HG03139 (cell line): ENCODE measurements around the gene GPR107.

Experiments
- ATAC-seq: cut with Tn5 transposase; IDR thresholded peaks from one replicate; pipeline ENCODE4 v1.9.1; 2021; ENCODE audit not compliant: unreplicated experiment

The GPR107 gene

GRCh38 chr9:130155647-130156046 is 101.9 kb downstream of the GPR107 start:
- ATAC-seq, result no peak

- no peak for ATAC-seq
Observed at GRCh38 chr9:130156672-130157071, 103.0 kb downstream of the GPR107 start.

- ATAC-seq, result no peak
Observed at GRCh38 chr9:130157079-130157478, 103.4 kb downstream of the GPR107 start.

GRCh38 chr9:130158001-130158400 is 104.3 kb downstream of the GPR107 start:
- no peak for ATAC-seq

GRCh38 chr9:130159057-130159456 is 105.4 kb downstream of the GPR107 start:
- ATAC-seq, result no peak

GRCh38 chr9:130159915-130160670 is 106.4 kb downstream of the GPR107 start:
- ATAC-seq, result no peak

GRCh38 chr9:130160862-130161470 is 107.3 kb downstream of the GPR107 start:
- no peak for ATAC-seq

- ATAC-seq, result no peak
Observed at GRCh38 chr9:130165579-130165978, 111.9 kb downstream of the GPR107 start.

- no peak for ATAC-seq
Observed at GRCh38 chr9:130166399-130166798, 112.7 kb downstream of the GPR107 start.

GRCh38 chr9:130167927-130168326 is 114.2 kb downstream of the GPR107 start:
- ATAC-seq, result no peak

- ATAC-seq, result no peak
Observed at GRCh38 chr9:130171226-130172148, 117.8 kb downstream of the GPR107 start.

- no peak for ATAC-seq
Observed at GRCh38 chr9:130172161-130172857, 118.6 kb downstream of the GPR107 start, which contains the start of gene NCS1. NCS1 (plus strand) TSS chr9:130172404; CDS start chr9:130172664, 260 bp downstream.

- ATAC-seq, result no peak
Observed at GRCh38 chr9:130172858-130173665, 119.4 kb downstream of the GPR107 start.

GRCh38 chr9:130173666-130173983 is 119.9 kb downstream of the GPR107 start:
- no peak for ATAC-seq

GRCh38 chr9:130174025-130174424 is 120.3 kb downstream of the GPR107 start:
- ATAC-seq, result no peak

- no peak for ATAC-seq
Observed at GRCh38 chr9:130174920-130175321, 121.2 kb downstream of the GPR107 start.

GRCh38 chr9:130175355-130175754 is 121.6 kb downstream of the GPR107 start:
- no peak for ATAC-seq

- ATAC-seq, result no peak
Observed at GRCh38 chr9:130176760-130177159, 123.1 kb downstream of the GPR107 start.

GRCh38 chr9:130177898-130178805 is 124.4 kb downstream of the GPR107 start:
- ATAC-seq, result no peak
